Measurements from ENCODE around the gene RECQL5. TPM values are rescaled to one million over a fixed set of nuclear protein-coding genes. Genes with fewer than 3 reads are reported as not detected.

RECQL5 gene
- total and polyA plus RNA-seq, 2 of the 8 experiments (the other 6 are each of a cell fraction or from before 2014, with no cell fraction given), result 15.1 to 41.1 TPM

DNA sequence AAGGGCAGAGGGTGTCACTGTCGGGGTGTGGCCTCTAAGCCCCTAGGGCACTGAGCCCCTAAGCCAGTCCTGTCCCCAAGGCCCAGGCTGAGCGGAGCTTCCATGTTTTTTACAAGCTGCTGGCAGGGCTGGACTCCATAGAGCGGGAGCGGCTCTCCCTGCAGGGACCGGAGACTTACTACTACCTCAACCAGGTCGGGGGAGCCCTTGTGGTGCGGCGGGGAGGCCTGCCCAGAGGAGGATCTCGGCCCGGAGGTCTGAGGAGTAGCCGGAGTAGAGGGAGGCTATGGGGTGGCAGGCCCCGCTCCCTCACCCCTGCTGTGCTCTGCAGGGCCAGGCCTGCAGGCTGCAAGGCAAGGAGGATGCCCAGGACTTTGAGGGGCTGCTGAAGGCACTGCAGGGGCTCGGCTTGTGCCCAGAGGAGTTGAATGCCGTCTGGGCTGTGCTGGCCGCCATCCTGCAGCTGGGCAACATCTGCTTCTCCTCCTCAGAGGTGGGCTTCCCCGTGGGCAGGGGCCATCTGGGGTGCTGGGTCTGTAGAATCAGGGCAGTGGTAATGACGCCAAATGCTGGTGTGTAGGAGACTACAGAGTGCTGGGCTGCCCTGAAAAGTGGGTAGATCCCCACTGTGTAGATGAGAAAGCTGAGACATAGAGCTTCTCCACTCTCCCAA is 74.5 kb downstream of the RECQL5 start (continued):
- no peak for TF ChIP-seq GTF2F1 (IDR thresholded peaks at IDR 0.05; ENCODE audit: borderline replicate concordance, low read depth, low read length)
- no peak for TF ChIP-seq POLR2A (IDR thresholded peaks at IDR 0.05; ENCODE audit: control extremely low read depth in 1 of 2, low read depth in 2 of 2, low read length in 2 of 2)
- no peak for TF ChIP-seq CBX8 (IDR thresholded peaks at IDR 0.05; ENCODE audit: borderline replicate concordance, low read depth, low read length)
- no peak for TF ChIP-seq EZH2 (IDR thresholded peaks at IDR 0.05; ENCODE audit: low read depth, low read length, severe bottlenecking)
- TF ChIP-seq KDM5A (IDR thresholded peaks at IDR 0.05; ENCODE audit: low read length), result no peak
- TF ChIP-seq, protein P1, sequence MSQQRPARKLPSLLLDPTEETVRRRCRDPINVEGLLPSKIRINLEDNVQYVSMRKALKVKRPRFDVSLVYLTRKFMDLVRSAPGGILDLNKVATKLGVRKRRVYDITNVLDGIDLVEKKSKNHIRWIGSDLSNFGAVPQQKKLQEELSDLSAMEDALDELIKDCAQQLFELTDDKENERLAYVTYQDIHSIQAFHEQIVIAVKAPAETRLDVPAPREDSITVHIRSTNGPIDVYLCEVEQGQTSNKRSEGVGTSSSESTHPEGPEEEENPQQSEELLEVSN (IDR thresholded peaks at IDR 0.05), result no peak
- no peak for TF ChIP-seq CHD2 (IDR thresholded peaks at IDR 0.05; ENCODE audit: low read length)
- TF ChIP-seq PHF8 (conservative IDR thresholded peaks at IDR 0.05; ENCODE audit: low read depth, low read length), result no peak

Measured in H1 (cell line).